HCT116 (cell line): ENCODE measurements around the gene FRRS1.

Experiments
- CEBPB ChIP-seq: IDR thresholded peaks from 2 replicates; pipeline ENCODE4 v1.6.1; 2012; ENCODE audit warnings: low read depth
- CTCF ChIP-seq, 3 experiments: fragments of 200-600 bp in 1 of 3; sonication (generic) in 1 of 3; IDR thresholded peaks in 2 of 3; conservative IDR thresholded peaks in 1 of 3; 2 replicates each; pipeline ENCODE4 v1.5.1; 2012 to 2017; ENCODE audit warnings: low read depth in 2 of 3, low read length in 2 of 3, antibody characterized with exemption in 1 of 3, borderline replicate concordance in 1 of 3, control low read depth in 1 of 3, mild to moderate bottlenecking in 1 of 3, mixed read lengths in 1 of 3, mixed run types in 1 of 3, moderate library complexity in 1 of 3; ENCODE audit not compliant: insufficient read depth in 1 of 3
- EZH2 ChIP-seq: fragments of 200-600 bp; sonication (generic); IDR thresholded peaks from 2 replicates; pipeline ENCODE4 v1.6.1; 2017; ENCODE audit warnings: antibody characterized with exemption, mixed run types
- EZH2phosphoT487 ChIP-seq: fragments of 200-600 bp; IDR thresholded peaks from 2 replicates; pipeline ENCODE4 v1.6.1; 2018; ENCODE audit warnings: antibody characterized with exemption, borderline replicate concordance
- JUND ChIP-seq: IDR thresholded peaks from 2 replicates; pipeline ENCODE4 v1.6.1; 2012
- POLR2A ChIP-seq: IDR thresholded peaks from 2 replicates; pipeline ENCODE4 v1.7.0; 2011; ENCODE audit warnings: borderline replicate concordance; ENCODE audit not compliant: insufficient read depth, insufficient read length; ENCODE audit errors: extremely low read depth
- RAD21 ChIP-seq: IDR thresholded peaks from 2 replicates; pipeline ENCODE4 v1.6.1; 2012; ENCODE audit warnings: low read depth, mild to moderate bottlenecking
- REST ChIP-seq: IDR thresholded peaks from 2 replicates; pipeline ENCODE4 v1.6.1; 2012; ENCODE audit warnings: low read depth
- SP1 ChIP-seq: IDR thresholded peaks from 2 replicates; pipeline ENCODE4 v1.6.1; 2012; ENCODE audit warnings: low read depth
- ZNF274 ChIP-seq: fragments of 200-500 bp; sonication (Bioruptor generic); IDR thresholded peaks from 2 replicates; pipeline ENCODE4 v1.6.1; 2014; ENCODE audit warnings: mild to moderate bottlenecking, low read depth, low read length, inconsistent platforms

GRCh38 chr1:99737016-99737415 lies 29.4 kb downstream of the FRRS1 start:
- no peak for TF ChIP-seq JUND
- no peak for TF ChIP-seq EZH2phosphoT487
- peak in 2 of 3 experiments; percentile 19 to 44; a peak in 3 of 6 replicates for TF ChIP-seq CTCF (IDR thresholded peaks at IDR 0.05 in 2 of 3, conservative IDR thresholded peaks at IDR 0.05 in 1 of 3; ENCODE audit: borderline replicate concordance in 1 of 3, insufficient read depth in 1 of 3, low read depth in 2 of 3, low read length in 2 of 3)
- TF ChIP-seq CEBPB, result no peak
- TF ChIP-seq SP1, result no peak
- no peak for TF ChIP-seq POLR2A
- TF ChIP-seq RAD21, result peak; percentile 62
- TF ChIP-seq ZNF274, result no peak
- TF ChIP-seq REST, result no peak
- no peak for TF ChIP-seq EZH2
